ENCODE results near the gene CFAP74. TPM values are rescaled to one million over a fixed set of nuclear protein-coding genes. Genes with fewer than 3 reads are reported as not detected.

The CFAP74 gene
- polyA plus RNA-seq, 1 donor (not counting 4 experiments of a cell fraction or from before 2014, with no cell fraction given) = not detected

GRCh38 chr1:1893997-1894353 lies 109.6 kb downstream of the CFAP74 start:
- H3K4me2 ChIP-seq (ENCODE audit: control insufficient read depth, extremely low read depth, insufficient read depth, low read depth, low read length) = no peak overlapping the region
- peaks cover 21% of the 10 kb centered on the region for H3K4me1 ChIP-seq (ENCODE audit: control insufficient read depth, extremely low read depth, insufficient read depth, low read length)
- H3K9ac ChIP-seq (ENCODE audit: control insufficient read depth, extremely low read depth, insufficient read depth, low read length) = no peak overlapping the region

GRCh38 chr1:1893291-1893985 lies 110.1 kb downstream of the CFAP74 start:
- H3K9ac ChIP-seq (ENCODE audit: control insufficient read depth, extremely low read depth, insufficient read depth, low read length) = no peak overlapping the region
- dilution Hi-C loops (cut with MboI; ENCODE audit: extremely low pct_ligation_motif_present, low sequenced_read_pairs) = no loop called here
- peaks cover 5% of the 10 kb centered on the region for H3K27me3 ChIP-seq (ENCODE audit: control insufficient read depth, extremely low read depth, insufficient read depth, low read length)
- peaks cover 11% of the 10 kb centered on the region for H4K20me1 ChIP-seq (ENCODE audit: control insufficient read depth, extremely low read depth, insufficient read depth, low read length)
- FAIRE-seq = no peak
- DNase-seq (ENCODE audit: low read depth, low spot score) = no peak
- no peaks in the 10 kb centered on the region for H3K9me1 ChIP-seq (ENCODE audit: control insufficient read depth, extremely low read depth, insufficient read depth, low read length)
- no peak for TF ChIP-seq EZH2 (IDR thresholded peaks at IDR 0.05; ENCODE audit: low read length)
- no peak for TF ChIP-seq CTCF (optimal IDR thresholded peaks at IDR 0.05 in 1 of 3, IDR thresholded peaks at IDR 0.05 in 1 of 3, conservative IDR thresholded peaks at IDR 0.05 in 1 of 3; ENCODE audit: extremely low read depth in 1 of 3, insufficient read depth in 2 of 3, low read length in 3 of 3)
- no peak overlapping the region for H3K4me3 ChIP-seq (ENCODE audit: control insufficient read depth in 2 of 3, extremely low read depth in 1 of 3, insufficient read depth in 2 of 3, low read depth in 1 of 3, low read length in 3 of 3)
- H3K27ac ChIP-seq (ENCODE audit: control insufficient read depth, insufficient read depth, low read length) = no peak overlapping the region
- H3K79me2 ChIP-seq (ENCODE audit: control insufficient read depth, insufficient read depth, low read length) = peaks cover 23% of the 10 kb centered on the region
- H2AFZ ChIP-seq (ENCODE audit: control insufficient read depth, low read length) = no peak overlapping the region
- no peak overlapping the region for H3K4me2 ChIP-seq (ENCODE audit: control insufficient read depth, extremely low read depth, insufficient read depth, low read depth, low read length)
- no peaks in the 10 kb centered on the region for H3K36me3 ChIP-seq (ENCODE audit: control insufficient read depth in 2 of 2, extremely low read depth in 1 of 2, insufficient read depth in 2 of 2, low read length in 2 of 2)
- no peaks in the 10 kb centered on the region for H3K9me3 ChIP-seq (ENCODE audit: control insufficient read depth, low read depth, low read length)
- peaks cover 26% of the 10 kb centered on the region for H3K4me1 ChIP-seq (ENCODE audit: control insufficient read depth, extremely low read depth, insufficient read depth, low read length)

More at GRCh38 chr1:1893997-1894353, 109.6 kb downstream of the CFAP74 start:
- no peaks in the 10 kb centered on the region for H3K9me3 ChIP-seq (ENCODE audit: control insufficient read depth, low read depth, low read length)
- no peak overlapping the region for H3K27ac ChIP-seq (ENCODE audit: control insufficient read depth, insufficient read depth, low read length)
- FAIRE-seq = no peak
- TF ChIP-seq CTCF (optimal IDR thresholded peaks at IDR 0.05 in 1 of 3, IDR thresholded peaks at IDR 0.05 in 1 of 3, conservative IDR thresholded peaks at IDR 0.05 in 1 of 3; ENCODE audit: extremely low read depth in 1 of 3, insufficient read depth in 2 of 3, low read length in 3 of 3) (no peak), EZH2 (IDR thresholded peaks at IDR 0.05; ENCODE audit: low read length) (no peak)
- H3K9me1 ChIP-seq (ENCODE audit: control insufficient read depth, extremely low read depth, insufficient read depth, low read length) = no peaks in the 10 kb centered on the region
- H2AFZ ChIP-seq (ENCODE audit: control insufficient read depth, low read length) = no peak overlapping the region
- H4K20me1 ChIP-seq (ENCODE audit: control insufficient read depth, extremely low read depth, insufficient read depth, low read length) = peaks cover 6% of the 10 kb centered on the region
- dilution Hi-C loops (cut with MboI; ENCODE audit: extremely low pct_ligation_motif_present, low sequenced_read_pairs) = no loop called here
- H3K79me2 ChIP-seq (ENCODE audit: control insufficient read depth, insufficient read depth, low read length) = peaks cover 17% of the 10 kb centered on the region
- no peaks in the 10 kb centered on the region for H3K36me3 ChIP-seq (ENCODE audit: control insufficient read depth in 2 of 2, extremely low read depth in 1 of 2, insufficient read depth in 2 of 2, low read length in 2 of 2)
- peaks cover 5% of the 10 kb centered on the region for H3K27me3 ChIP-seq (ENCODE audit: control insufficient read depth, extremely low read depth, insufficient read depth, low read length)
- H3K4me3 ChIP-seq (ENCODE audit: control insufficient read depth in 2 of 3, extremely low read depth in 1 of 3, insufficient read depth in 2 of 3, low read depth in 1 of 3, low read length in 3 of 3) = no peak overlapping the region
- no peak for DNase-seq (ENCODE audit: low read depth, low spot score)
